IPS-18a (cell line): ENCODE data around the gene GADD45GIP1.

Experiments
- H3K27ac ChIP-seq: one replicate; pipeline ENCODE4 v1.5.1; 2013; ENCODE audit warnings: low read length
- H3K27me3 ChIP-seq: one replicate; pipeline ENCODE4 v1.6.1; 2013; ENCODE audit warnings: mild to moderate bottlenecking, low read length; ENCODE audit not compliant: control insufficient read depth, insufficient read depth
- H3K36me3 ChIP-seq: one replicate; pipeline ENCODE4 v1.6.1; 2013; ENCODE audit warnings: low read depth, low read length; ENCODE audit not compliant: control insufficient read depth
- H3K4me1 ChIP-seq: one replicate; pipeline ENCODE4 v1.6.1; 2013; ENCODE audit warnings: low read depth, low read length; ENCODE audit not compliant: control insufficient read depth
- H3K4me3 ChIP-seq: one replicate; pipeline ENCODE4 v1.5.1; 2013; ENCODE audit warnings: low read length
- H3K9ac ChIP-seq: one replicate; pipeline ENCODE4 v1.6.1; 2013; ENCODE audit warnings: mild to moderate bottlenecking, low read length, moderate library complexity
- H3K9me3 ChIP-seq: one replicate; pipeline ENCODE4 v1.6.1; 2013; ENCODE audit warnings: low read depth, low read length; ENCODE audit not compliant: control insufficient read depth

GADD45GIP1 gene

DNA sequence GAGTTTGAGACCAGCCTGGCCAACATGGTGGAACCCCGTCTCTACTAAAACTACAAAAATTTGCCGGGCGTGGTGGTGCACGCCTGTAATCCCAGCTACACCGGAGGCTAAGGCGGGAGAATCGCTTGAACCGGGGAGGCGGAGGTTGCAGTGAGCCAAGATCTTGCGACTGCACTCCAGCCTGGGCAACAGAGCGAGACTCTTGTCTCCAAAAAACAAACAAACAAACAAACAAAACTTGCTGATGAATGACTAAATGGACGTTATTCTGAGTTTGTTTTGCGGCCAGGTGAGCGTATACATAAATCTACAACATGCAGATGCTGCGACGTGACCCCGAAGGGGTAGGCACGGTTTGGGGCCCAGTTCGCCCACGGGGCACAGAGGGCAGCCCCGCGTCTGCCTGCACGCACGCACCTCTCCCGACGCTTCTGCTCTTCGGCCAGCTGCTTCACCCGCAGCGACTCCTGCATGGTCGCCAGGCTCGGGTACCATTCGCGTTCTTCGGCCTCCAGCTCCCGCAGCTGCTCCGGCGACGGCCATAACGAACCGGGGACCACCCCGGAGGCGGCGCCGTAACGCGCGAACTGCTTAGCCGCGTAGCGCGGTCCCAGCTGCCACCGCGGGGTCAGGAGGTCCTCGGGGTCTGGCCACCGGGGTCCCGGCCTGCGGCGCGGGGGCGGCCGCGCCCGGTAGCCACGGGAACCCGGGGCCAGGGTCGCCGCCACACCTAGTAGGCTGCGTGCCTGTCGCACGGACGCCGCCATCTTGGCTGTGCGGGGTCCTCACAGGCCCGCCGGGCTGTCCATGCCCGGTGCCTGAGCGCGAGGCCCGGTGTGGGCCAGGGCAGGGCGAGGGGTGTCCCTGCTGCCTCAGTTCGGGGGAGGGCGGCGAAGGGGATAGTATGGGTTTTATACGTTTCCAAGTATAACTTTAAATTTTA lies at the start of gene GADD45GIP1:
TSS of gene GADD45GIP1 (minus strand) at position 778 of the 943 bp plus-strand sequence. CDS start at position 767, 11 bp downstream.
- Histone ChIP-seq H3K27ac (peak within 1 kb of the TSS; percentile 18), H3K9ac (peak within 1 kb of the TSS; percentile 85), H3K4me3 (peak within 1 kb of the TSS; percentile 90), H3K4me1 (peaks cover 9% of the 10 kb centered on the region), H3K27me3 (no peaks in the 10 kb centered on the region), H3K36me3 (peaks cover 26% of the 10 kb centered on the region), H3K9me3 (no peaks in the 10 kb centered on the region)

DNA sequence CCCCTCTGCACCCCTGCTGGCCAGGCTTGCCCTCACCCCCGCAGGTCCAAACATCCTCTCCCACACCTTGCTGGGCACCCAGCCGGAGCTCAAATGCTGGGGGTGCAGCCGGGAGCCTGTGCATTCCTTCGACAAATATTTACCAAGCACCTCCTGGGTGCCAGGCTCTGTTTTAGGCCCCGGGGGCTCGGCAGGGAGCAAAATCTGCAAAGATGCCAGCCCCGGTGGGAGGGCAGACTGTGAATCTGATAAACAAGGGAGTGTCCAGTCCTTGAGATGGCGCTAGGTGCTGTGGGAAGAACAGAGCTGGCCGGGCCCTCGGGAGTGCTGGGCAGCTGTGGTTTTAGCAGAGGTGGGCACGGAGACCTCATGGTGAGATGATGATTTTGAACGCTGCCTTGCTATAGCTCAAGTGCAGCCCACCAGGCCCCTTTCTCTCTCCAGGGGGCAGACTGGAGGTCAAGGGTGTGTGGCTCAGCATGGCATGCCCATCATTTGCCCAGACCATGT lies 48.9 kb upstream of the GADD45GIP1 start:
- H3K4me1 ChIP-seq = no peaks in the 10 kb centered on the region
- H3K4me3 ChIP-seq = no peak overlapping the region
- H3K36me3 ChIP-seq = no peaks in the 10 kb centered on the region
- H3K27me3 ChIP-seq = peaks cover 91% of the 10 kb centered on the region
- H3K9me3 ChIP-seq = no peaks in the 10 kb centered on the region
- no peak overlapping the region for H3K27ac ChIP-seq
- no peak overlapping the region for H3K9ac ChIP-seq

DNA sequence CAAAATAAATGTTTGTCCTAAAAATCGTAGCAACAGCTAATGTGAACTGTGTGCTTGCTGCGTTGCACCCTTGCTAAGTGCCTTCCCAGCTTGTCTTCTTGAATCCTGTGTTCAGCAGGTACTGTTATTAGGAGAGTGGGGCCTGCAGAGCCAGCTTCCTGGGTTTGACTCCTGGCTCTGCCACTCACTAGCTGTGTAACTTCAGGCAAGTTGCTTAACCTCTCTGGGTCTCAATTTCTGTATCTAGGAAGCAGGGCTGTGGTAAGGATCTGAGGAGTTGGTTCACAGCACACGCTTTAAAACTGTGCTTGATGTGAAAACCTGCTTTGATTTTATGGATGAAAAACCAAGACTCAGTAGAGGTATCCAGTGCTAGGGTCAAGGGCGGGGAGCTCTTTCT lies 48.2 kb upstream of the GADD45GIP1 start:
- Histone ChIP-seq H3K36me3 (no peaks in the 10 kb centered on the region), H3K4me3 (no peak overlapping the region), H3K9me3 (no peaks in the 10 kb centered on the region), H3K27me3 (peaks cover 91% of the 10 kb centered on the region), H3K9ac (no peak overlapping the region), H3K4me1 (no peaks in the 10 kb centered on the region), H3K27ac (no peak overlapping the region)

DNA sequence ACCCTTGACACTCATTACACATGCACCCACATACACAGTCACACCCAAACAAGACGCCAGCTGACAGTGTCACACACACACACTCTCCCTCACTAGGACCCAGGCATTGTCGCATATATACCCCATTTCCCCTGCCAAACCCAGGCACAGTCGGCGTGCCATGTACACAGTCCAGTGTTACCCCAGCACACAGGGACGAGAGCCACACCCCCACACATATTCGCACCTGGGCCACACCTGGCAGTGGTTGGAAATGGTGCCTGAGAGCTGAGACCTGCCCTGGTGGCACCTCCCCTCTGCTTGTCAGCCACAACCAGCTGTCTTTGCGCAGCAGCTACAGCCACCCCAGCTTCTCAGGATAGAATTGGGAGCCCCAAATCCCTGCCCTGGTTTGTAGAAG lies 47.2 kb upstream of the GADD45GIP1 start:
- Histone ChIP-seq H3K9me3 (no peaks in the 10 kb centered on the region), H3K27ac (no peak overlapping the region), H3K9ac (no peak overlapping the region), H3K36me3 (no peaks in the 10 kb centered on the region), H3K4me3 (no peak overlapping the region), H3K4me1 (no peaks in the 10 kb centered on the region), H3K27me3 (peaks cover 91% of the 10 kb centered on the region)

DNA sequence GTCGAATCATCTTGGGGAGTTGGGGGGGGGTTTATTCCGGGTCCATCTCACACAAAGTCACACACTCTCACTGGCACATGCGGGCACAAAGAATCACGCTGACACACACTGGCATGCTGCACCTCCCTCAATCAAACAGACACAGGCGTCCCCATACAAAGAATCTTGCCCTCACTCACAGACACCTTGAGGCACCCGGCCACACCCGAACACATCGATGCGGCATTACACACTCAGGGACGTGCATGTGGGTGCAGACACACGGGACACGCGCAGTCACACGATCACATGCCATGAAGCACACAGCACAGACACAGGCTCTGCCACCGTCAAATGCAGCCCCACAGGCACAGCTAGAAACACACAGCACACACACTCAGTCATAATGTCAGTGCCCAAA lies 46.1 kb upstream of the GADD45GIP1 start:
- H3K27ac ChIP-seq = no peak overlapping the region
- H3K27me3 ChIP-seq = peaks cover 91% of the 10 kb centered on the region
- no peaks in the 10 kb centered on the region for H3K4me1 ChIP-seq
- no peaks in the 10 kb centered on the region for H3K9me3 ChIP-seq
- no peak overlapping the region for H3K4me3 ChIP-seq
- H3K36me3 ChIP-seq = no peaks in the 10 kb centered on the region
- H3K9ac ChIP-seq = no peak overlapping the region

DNA sequence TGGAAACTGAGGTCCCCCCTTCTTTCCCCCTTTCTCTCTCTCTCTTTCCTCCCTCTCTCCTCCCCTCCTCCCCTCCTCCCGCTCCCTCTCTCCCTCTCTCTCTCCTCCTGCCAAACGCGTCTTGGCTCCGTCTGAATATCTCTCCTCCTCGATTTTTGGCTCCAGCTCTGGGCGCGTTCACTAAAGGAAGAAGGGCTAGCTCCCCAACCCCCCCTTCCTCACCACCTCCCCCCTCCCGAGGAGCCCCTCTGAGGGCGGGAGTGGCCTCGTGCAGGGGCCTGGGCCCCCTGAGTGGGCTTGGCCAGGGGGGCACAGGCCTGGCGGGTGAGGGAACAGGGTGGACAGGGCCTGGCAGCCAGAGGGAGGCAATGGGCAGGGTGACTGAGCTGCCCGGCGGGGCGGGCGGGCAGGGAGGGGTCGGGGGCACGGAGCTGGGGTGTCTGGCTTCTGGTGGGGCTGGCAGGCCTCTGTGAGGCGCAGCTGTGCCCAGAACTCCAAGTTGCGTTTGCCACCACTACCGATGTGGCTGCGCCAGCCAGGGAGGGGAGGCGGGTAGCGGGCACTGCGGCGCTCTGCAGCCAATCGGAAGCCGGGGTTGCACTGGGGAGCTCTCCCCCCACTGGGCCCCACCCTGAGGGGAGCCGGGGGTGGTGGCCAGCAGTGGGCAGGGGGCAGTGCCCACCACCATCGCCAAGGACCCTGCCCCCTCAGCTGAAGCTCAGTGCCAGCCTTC lies 45.3 kb upstream of the GADD45GIP1 start:
- H3K27ac ChIP-seq = no peak overlapping the region
- no peak overlapping the region for H3K4me3 ChIP-seq
- no peak overlapping the region for H3K9ac ChIP-seq
- H3K36me3 ChIP-seq = no peaks in the 10 kb centered on the region
- H3K9me3 ChIP-seq = no peaks in the 10 kb centered on the region
- H3K4me1 ChIP-seq = no peaks in the 10 kb centered on the region
- peaks cover 91% of the 10 kb centered on the region for H3K27me3 ChIP-seq

DNA sequence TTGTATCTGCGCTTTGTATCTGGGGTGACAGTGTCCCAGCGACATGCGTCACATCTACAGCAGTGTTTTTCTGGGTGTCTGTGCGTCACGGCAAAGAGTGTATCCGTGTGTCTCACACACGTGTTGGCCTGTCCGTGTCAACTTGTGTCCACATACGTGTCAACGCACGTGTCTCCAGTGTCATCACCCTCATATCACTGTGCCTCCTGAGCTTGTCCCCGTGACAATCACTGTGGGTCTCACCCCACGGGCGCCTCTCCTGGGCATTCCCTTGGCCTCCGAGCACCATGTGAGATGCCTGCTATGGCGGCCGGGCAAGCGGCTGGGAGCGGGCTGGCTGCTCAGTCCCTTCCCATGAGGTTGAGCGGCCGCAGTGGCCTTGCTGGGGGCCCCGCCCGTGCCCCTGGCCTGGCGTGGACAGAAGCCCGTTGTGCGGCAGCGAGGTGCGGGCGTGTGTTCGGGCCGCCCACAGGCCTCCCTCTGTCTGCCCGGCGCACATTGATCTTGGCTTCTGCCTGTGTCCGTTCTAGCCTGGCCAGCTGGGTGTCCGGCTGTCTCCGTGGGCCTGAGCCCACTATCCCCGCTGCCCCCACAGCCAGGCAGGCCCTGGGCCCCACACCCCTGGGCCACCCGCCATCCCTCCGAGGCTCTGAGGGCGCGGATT lies 44.6 kb upstream of the GADD45GIP1 start:
- Histone ChIP-seq H3K36me3 (no peaks in the 10 kb centered on the region), H3K27ac (no peak overlapping the region), H3K27me3 (peaks cover 91% of the 10 kb centered on the region), H3K4me1 (no peaks in the 10 kb centered on the region), H3K9me3 (no peaks in the 10 kb centered on the region), H3K9ac (no peak overlapping the region), H3K4me3 (no peak overlapping the region)

DNA sequence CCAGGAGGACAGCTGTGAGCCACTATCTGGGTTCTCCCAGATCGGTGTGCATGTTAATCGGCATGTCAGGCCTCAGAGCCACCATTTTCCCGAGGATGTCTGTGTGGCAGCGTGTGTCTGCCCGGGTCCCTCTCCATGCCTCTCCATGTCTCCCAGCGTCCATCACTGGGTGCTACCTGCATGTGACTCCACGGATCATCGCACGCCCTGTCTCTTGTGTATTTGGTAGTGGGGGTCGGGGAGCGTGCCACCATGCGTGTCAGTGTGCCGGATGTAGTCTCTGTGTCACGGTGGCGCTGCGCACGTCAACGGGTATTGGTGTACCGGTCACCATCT lies 44.1 kb upstream of the GADD45GIP1 start:
- H3K27ac ChIP-seq = no peak overlapping the region
- H3K9me3 ChIP-seq = no peaks in the 10 kb centered on the region
- H3K4me1 ChIP-seq = no peaks in the 10 kb centered on the region
- H3K4me3 ChIP-seq = no peak overlapping the region
- no peak overlapping the region for H3K9ac ChIP-seq
- H3K27me3 ChIP-seq = peaks cover 91% of the 10 kb centered on the region
- no peaks in the 10 kb centered on the region for H3K36me3 ChIP-seq

DNA sequence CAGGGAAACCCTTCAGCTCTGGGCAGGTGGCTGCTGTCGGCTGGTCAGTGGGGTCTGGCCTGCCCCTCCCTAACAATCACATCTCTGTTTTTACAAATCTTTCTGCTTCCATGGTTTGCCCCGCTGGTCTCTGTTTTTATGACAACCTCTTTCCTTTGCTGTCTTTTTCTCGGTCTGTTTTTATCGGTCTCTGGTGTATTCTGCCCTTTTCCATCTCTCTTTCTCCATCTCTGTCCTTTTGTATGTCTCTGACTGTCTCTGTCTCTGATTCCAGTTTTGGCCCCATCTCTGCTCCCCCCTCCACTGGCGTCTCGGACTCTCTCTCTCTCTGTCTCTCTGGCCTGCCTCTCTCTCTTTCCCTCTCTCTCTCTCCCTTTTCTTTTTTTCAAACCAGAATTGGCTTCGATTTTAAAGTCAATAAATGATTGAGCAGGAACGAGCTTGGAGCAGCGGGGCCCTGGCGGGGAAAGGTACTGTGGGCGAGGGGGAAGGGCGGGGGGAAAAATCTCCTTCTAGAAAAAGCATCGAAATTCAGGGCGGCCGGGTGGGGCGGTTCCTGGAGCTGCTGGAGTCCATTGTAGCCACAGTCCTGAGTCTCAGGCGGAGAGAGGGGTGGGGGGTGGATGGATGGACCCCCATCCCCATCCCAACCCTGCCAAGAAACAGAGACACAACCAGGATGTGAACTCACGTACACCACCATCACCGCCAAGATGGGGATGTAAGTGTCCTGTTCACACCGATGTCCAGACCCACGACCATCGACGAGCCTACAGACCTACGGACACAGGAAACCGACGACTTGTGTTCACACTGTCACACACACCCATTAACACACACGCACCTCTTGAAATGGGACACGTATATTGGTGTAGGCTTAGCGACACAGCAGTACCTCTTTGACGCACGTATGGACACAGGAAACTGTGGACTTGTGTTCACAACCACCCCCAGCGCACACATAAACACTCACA lies 41.2 kb upstream of the GADD45GIP1 start:
- no peak overlapping the region for H3K9ac ChIP-seq
- H3K9me3 ChIP-seq = no peaks in the 10 kb centered on the region
- no peak overlapping the region for H3K27ac ChIP-seq
- peaks cover 86% of the 10 kb centered on the region for H3K27me3 ChIP-seq
- H3K36me3 ChIP-seq = no peaks in the 10 kb centered on the region
- no peaks in the 10 kb centered on the region for H3K4me1 ChIP-seq
- H3K4me3 ChIP-seq = no peak overlapping the region

DNA sequence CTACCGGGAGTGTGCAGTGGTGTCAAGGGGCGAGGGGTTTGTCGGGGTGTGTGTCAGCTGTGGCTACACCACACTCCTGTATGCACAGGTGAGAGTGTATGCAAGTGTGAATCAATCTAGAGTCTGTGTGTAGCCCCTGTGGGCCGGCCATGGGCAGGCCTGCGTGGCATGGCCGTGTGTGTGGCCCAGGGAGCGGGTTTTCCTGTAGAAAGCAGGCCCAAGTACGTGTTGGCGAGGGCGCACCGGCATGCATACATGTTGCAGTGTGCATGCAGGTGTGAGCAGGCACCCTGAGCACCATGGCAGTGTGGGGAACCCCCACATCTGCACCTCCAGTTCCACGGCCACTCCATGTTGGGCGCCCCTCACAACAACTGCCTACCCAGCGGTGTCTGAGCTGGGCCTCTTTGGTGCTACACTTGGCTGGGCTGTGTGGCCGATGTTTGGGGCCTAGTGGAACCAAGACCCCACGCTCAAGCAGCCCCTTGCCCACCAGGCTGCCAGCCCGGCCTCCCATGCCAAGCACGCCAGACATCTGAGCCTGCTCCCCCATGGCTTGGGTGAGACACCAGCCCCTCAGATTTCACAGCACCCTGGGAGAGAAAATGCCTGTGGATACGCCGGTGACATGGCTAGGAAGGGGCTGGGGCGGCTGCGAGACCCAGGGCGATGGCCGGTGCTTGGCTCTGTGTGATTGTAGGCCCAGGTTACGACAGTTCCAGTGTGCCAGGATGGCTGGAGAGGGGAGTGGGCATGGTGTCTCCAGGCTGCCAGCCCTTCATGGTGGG lies 40.4 kb upstream of the GADD45GIP1 start:
- Histone ChIP-seq H3K27me3 (peaks cover 88% of the 10 kb centered on the region), H3K9ac (no peak overlapping the region), H3K36me3 (no peaks in the 10 kb centered on the region), H3K9me3 (no peaks in the 10 kb centered on the region), H3K4me1 (no peaks in the 10 kb centered on the region), H3K27ac (no peak overlapping the region), H3K4me3 (no peak overlapping the region)
